Upper lobe of left lung (tissue), 4 donors: Measurements from ENCODE around the gene ITGA8.

Experiments used
- EP300 ChIP-seq, 4 donors: sonication (generic); formaldehyde crosslinking; IDR thresholded peaks; one replicate each; pipeline ENCODE4 v1.5.1; 2017; ENCODE audit warnings: antibody characterized with exemption in 4 of 4, control low read depth in 2 of 4
- POLR2A ChIP-seq, 4 donors: fragments of 450-650 bp; IDR thresholded peaks; one replicate each; pipeline ENCODE4 v1.5.1; 2016 to 2017; ENCODE audit warnings: antibody characterized with exemption in 4 of 4, mild to moderate bottlenecking in 2 of 4
- TF ChIP-seq, protein P1 (sequence below), 6 experiments: fragments of 450-650 bp in 4 of 6; fragments of 200-600 bp in 2 of 6; sonication (generic) in 2 of 6; IDR thresholded peaks; one replicate each; pipeline ENCODE4 v1.5.1; 2016 to 2019; ENCODE audit warnings: antibody characterized with exemption in 6 of 6

DNA sequence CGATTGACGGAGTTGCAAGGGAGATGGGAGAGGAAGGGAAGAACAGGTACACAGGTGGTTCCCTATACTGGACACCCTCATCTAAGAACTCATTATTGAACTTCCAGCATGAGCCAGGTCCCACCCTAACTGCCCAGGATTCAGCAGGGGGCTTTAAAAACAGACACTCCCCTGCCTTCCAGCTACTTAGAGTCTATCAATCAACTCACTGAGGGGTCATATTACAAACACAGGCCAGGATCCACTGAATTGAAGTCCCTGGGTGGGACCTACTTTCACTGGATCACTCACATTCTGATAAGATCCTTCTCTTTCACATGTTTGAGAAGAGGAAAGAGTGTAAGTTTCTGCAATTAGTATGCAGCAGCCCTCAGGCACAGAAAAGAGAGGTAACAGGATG lies 92.8 kb downstream of the ITGA8 start:
- TF ChIP-seq, protein P1, sequence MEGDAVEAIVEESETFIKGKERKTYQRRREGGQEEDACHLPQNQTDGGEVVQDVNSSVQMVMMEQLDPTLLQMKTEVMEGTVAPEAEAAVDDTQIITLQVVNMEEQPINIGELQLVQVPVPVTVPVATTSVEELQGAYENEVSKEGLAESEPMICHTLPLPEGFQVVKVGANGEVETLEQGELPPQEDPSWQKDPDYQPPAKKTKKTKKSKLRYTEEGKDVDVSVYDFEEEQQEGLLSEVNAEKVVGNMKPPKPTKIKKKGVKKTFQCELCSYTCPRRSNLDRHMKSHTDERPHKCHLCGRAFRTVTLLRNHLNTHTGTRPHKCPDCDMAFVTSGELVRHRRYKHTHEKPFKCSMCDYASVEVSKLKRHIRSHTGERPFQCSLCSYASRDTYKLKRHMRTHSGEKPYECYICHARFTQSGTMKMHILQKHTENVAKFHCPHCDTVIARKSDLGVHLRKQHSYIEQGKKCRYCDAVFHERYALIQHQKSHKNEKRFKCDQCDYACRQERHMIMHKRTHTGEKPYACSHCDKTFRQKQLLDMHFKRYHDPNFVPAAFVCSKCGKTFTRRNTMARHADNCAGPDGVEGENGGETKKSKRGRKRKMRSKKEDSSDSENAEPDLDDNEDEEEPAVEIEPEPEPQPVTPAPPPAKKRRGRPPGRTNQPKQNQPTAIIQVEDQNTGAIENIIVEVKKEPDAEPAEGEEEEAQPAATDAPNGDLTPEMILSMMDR (IDR thresholded peaks at IDR 0.05) = no peak
- TF ChIP-seq POLR2A (IDR thresholded peaks at IDR 0.05) (no peak), EP300 (IDR thresholded peaks at IDR 0.05) (no peak)
